Stimulated activated CD4-positive, alpha-beta T cell treated with anti-CD3 and anti-CD28 coated beads, TNF-alpha, amount 100 ng/mL, for 48 hours (primary cell): ENCODE results near the gene NOTCH1.

Experiments used
- DNase-seq, 3 donors: peaks; one replicate each; pipeline ENCODE4 v3.0.0-alpha.2; 2020; ENCODE audit warnings: low read depth in 3 of 3

The NOTCH1 gene

GRCh38 chr9:136465500-136466154, 80.2 kb downstream of the NOTCH1 start:
- no peak for DNase-seq

DNA sequence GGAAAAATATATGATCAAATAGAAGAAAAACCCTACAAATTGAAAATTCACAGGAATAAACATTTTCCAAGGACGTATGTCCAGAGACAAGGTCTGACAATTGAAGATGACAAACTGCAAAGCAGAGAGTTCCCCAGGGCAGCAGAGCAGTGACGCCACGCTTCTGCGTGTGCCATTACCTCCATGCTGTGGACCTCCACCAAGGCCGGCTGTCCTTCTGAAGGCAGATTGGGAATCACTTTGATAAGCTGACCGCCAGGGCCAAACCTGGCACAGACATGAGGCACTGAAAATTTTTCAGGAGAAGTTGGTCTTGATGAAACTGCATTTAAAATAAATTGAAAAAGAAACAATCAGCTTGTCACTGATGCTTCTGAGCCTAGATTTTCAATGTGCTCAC, 81.6 kb downstream of the NOTCH1 start:
- DNase-seq: no peak

DNA sequence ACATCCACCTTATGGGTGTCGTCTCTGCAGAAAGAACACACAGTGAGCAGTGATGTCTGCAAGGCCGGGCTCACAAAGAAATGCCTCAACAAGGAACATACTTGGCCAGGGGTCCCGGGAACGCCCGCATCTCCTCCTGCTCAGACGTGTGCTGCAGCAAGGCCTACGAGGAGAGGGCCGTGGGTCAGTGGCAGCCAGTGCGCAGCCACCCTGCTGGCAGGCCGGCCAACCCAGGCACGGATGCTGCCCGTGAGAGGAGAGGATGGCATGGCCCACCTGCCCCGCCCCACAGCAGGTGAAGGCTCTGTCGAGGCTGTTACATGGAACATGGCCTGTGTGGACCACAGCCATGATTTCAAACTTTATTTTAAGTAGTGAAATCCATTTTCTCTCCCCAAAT, 82.3 kb downstream of the NOTCH1 start:
- DNase-seq: no peak

DNA sequence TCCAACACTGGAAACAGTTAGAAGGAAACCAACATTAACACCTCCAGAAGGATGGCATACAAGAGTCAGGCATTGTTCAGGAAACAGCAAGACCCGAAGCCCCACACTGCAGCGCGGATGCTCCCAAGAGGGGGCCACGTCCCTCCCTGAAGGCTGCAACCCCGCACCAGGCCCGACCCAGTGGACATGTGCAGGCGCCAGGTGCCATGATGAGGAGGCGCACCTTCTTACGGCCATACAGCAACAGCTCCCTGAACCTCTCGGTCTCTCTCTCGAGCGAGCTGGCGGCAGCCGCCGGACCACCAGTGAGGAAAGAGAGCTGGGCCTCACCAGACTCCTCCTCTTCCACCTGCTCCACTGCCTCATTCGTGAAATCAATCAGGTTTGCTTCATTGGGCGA, 83.2 kb downstream of the NOTCH1 start:
- DNase-seq: no peak

DNA sequence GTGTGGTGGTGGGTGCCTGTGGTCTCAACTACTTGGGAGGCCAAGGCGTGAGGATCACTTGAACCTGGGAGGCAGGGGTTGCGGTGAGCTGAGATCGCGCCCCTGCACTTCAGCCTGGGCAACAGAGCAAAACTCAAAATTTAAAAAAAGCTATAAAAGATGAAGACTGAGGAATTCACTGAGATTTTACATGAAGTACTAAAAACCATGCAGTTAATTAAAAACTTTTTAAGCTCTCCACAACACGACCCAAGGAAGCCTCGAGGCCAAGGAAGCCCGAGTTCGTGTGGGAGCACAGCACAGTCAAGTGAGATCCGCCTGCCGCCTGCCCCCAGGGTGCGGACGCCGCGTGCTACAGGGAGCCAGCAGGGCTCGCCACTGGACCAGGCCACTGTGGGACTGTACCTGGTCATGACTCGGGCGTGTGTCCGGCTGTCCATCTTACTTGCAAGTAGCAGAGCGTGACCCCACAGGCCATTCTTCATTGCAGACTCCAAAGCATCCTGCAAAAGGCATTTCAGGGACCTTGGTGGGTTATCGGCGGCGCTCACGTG, 85.0 kb downstream of the NOTCH1 start:
- DNase-seq: no peak

DNA sequence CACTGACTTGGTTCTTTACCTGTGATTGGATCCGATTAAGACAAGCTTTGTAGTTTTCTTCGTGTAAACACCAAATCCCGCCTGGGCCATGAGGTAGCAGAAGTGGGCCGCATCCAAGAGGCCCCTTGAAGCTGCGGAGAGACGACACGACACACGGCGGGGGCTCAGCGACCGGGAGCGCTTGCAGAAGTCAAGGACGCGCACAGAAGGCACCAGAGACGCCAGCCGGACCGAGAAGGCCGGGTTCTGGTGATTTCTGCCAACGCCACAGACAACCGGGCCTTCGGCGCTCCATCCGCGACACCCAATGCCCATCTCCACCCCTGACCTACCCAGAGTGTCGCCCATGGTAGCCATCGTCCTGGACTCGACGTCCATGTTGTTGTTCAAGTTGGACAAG, 86.4 kb downstream of the NOTCH1 start:
- no peak for DNase-seq

DNA sequence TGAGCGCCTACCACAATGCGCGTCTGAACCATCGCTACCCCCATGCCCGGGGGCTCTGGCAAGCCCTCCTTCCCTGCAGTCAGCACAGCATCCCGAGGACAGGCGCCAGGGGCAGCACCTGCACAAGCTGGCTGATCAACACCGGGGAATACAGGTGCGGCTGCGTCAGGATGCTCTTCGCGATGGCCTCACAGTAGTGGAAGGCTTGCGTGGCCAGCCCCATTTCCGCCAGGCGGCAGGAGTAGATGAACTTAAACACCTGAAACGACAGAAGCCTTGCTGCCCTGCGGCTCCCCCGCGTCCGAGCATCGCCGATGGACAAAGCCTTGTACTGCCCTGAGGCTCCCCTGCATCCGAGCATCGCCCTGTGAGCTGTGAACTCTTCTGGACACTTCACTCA, 88.5 kb downstream of the NOTCH1 start:
- DNase-seq: no peak

- DNase-seq: no peak
Measured at GRCh38 chr9:136456258-136456657, 89.6 kb downstream of the NOTCH1 start.

DNA sequence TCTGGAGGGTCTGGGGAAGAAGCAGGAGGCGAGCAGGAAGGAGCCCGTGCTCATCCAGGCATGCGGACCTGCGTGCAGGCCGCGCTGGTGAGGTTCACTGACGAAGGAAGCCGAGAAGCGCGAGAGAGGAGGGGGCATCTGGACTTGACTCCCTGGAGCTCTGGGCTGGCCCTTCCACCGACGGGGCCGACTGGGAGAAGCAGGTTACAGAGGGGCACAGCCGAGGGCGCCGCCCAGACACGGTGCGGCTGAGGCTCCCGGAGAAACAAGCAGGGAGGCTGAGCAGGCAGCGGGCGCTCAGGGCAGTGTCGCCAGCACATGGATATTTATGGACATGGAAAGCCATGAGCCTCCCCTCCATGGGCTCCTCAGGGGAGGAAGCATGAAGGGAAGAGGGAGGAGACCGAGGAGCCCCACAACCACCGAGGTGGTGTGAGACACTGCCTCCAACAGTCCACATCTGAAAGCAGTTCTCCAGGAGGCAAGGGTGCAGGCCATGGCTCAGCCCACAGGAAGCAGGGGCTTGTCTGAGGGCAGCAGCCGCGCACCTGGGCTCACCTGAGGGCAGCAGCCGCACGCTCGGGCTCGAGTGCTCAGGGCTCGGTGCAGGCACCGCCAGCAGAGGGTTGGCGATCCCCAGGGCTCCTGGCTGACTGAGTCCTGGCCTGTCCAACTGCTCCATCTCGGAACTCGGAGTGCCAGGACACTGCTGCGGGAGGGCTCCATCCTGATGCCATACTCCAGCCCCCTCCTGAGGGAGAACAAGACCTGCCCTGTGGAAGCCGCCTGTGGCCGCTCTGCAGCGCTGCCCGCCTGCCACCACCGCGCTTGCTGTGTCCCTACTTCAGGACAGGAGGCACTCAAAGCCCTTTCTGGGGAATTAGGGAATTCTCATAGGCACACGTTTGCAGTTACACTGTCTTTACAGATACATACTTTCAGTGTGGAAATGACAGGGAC, 90.5 kb downstream of the NOTCH1 start:
- DNase-seq: no peak

GRCh38 chr9:136454026-136454796, 91.6 kb downstream of the NOTCH1 start:
- no peak for DNase-seq

DNA sequence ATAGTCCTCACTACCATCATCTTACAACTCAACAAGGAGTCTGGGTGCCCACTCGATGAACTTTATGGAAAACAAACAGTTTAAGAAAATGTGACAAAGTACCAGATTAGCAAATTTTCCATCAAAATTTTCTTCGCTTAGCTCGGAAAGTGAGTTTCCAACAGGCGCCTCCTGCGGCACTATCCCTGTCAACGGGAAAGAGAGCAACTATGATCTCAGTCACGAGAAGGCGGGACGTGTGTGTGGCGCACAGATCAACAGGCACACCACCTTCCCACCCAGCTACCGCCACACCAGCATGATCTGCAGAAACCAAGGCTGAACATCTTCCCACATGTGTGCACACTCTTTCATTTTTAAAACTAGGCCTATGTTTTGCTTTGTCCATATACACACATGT, 92.5 kb downstream of the NOTCH1 start:
- no peak for DNase-seq

- no peak for DNase-seq
Measured at GRCh38 chr9:136451221-136451877, 94.5 kb downstream of the NOTCH1 start.

DNA sequence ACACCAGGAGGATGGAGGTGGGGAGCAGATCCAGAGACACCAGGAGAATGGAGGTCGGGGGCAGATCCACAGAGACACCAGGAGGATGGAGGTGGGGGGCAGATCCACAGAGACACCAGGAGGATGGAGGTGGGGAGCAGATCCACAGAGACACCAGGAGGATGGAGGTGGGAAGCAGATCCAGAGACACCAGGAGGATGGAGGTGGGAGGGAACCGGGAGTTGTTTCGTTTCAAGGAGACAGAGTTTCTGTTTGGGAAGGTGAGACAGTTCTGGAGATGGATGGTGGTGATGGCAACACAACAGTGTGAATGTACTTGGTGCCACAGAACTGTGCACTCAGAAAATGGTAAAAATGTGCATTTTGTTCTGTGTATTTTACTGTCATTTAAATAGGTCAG, 97.2 kb downstream of the NOTCH1 start:
- DNase-seq: no peak

GRCh38 chr9:136447173-136447778, 98.6 kb downstream of the NOTCH1 start:
- DNase-seq: no peak

GRCh38 chr9:136445799-136446198, 100.0 kb downstream of the NOTCH1 start:
- no peak for DNase-seq
